Fibroblast of skin of right quadriceps (primary cell): ENCODE measurements around the gene FBXL13.
"Not testable (repeated sequence)": the region's sequence is repeated elsewhere in the genome, so short reads cannot be mapped to it uniquely, and the experiment has no call there.

Experiments
- DNase-seq: peaks from one replicate; pipeline ENCODE4 v3.0.0-alpha.2; 2013

The FBXL13 gene

DNA sequence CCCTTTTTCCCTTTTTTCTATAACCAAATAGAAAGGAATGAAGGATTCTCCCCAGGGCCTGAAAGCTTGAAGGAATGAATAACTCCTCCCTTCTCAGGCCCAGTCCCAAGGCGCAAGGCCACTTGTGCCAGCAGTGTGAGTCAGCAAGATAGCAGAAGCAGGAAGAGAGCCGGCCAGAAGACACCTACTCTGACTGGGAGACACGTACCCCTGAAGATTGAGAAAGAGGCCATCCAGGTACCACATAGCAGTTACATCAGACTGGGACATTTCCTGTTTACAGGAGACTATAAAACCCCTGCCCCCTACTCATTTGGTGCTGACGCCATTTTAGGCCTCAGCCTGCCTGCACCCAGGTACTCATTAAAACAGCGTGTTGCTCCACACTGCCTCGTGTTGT, 96.3 kb downstream of the FBXL13 start:
- DNase-seq: peak; percentile 47

DNA sequence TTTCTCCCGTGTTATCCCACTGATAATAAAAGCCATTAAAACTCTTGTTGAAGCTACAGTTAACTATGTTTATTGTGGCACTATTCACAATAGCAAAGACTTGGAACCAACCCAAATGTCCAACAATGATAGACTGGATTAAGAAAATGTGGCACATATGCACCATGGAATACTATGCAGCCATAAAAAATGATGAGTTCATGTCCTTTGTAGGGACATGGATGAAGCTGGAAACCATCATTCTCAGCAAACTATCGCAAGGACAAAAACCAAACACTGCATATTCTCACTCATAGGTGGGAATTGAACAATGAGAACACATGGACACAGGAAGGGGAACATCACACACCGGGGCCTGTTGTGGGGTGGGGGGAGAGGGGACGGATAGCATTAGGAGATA, 97.0 kb downstream of the FBXL13 start:
- DNase-seq: not testable (repeated sequence)

DNA sequence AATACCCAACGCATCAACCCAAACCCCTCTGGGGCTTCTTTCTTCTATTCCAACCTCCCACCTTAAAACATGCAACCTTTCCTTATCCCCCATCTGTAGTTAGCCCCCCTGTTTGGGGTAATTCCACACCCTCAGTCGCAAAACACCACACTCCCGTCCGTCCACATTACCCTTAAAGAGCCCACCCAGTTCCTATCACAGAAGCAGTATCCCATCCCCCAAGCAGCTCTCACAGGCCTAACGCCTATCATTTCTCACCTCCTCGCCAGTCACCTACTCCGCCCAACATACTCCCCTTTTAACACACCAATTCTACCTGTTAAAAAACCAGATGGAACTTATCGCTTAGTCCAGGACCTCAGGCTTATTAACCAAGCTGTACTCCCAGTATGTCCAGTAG, 98.1 kb downstream of the FBXL13 start:
- DNase-seq: no peak

DNA sequence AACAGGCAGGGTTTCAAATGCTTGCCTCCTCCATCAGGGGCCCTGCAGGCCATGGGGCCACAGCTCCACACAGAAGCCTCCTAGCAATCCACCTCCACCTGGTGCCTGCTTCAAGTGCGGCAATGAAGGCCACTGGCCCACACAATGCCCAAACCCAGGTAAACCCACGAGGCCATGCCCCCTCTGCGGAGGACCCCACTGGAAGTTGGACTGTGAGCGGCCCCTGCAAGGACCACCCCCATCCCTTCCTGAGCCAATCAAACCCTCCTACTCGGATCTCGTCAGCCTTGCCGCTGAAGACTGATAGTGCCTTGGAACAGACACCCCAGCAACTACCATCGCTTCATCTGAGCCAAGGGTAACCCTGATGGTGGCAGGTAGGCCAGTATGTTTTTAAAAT, 98.7 kb downstream of the FBXL13 start:
- no peak for DNase-seq

DNA sequence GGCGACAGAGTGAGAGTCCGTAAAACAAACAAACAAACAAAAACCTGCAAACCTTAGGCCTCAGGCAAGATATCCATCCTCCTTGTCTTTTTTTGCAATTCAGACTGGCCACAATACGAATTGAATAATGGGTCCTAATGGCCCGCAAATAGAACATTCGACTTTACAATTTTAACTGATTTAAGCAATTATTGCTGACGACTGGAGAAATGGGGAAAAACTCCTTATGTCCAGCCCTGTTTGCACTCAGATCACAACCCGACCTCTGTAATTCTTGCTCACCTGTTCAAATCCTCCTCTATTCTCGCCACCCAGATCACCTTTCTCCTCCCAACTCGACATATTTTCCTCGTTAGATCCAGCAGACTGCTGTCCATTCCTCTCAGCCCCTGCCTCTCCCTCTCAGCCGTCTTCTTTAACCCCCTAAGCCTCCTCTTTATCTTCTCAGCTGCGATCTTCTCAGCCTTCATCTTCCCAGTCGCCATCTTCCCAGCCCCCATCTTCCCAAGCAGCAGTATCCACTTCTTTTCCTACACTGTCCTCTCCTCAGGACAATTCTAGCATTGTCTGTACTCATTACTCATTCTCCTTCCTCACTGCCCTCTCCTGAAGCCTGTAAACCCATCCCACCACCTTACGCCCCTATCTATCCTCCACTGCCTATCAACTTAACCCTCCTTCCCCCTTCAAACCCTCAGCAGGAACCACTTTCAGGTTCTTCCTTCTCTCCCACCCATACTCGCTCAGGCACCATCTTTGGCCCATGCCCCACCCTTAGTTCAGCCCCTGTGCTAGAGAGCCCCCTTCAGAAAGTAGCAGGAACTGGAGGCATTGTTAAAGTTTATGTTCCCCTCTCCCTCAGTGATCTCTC, 100.0 kb downstream of the FBXL13 start:
- DNase-seq: no peak

DNA sequence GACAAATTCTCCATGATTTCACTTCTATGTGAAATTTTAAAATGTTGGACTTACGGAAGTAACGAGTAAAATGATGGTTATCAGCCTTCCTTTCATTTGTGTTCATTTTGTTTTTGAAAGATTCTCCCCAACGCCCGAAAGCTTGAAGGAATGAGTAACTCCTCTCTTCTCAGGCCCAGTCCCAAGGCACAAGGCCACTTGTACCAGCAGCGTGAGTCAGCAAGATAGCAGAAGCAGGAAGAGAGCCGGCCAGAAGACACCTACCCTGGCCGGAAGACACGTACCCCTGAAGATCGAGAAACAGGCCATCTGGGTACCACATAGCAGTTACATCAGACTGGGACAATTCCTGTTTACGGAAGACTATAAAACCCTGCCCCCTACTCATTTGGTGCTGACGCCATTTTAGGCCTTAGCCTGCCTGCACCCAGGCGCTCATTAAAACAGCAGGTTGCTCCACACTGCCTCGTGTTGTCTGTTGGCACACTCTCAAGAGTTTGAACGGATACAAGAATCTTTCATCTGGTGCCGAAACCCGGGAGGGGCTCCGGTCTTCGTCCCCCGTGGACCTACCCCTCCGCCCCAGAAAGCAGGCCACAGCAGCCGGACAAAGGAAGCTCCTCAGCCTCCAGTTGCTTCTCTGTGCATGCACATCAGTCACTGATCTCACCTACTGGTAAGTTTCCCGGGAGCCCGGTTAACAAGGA, 101.3 kb downstream of the FBXL13 start:
- DNase-seq: no peak

DNA sequence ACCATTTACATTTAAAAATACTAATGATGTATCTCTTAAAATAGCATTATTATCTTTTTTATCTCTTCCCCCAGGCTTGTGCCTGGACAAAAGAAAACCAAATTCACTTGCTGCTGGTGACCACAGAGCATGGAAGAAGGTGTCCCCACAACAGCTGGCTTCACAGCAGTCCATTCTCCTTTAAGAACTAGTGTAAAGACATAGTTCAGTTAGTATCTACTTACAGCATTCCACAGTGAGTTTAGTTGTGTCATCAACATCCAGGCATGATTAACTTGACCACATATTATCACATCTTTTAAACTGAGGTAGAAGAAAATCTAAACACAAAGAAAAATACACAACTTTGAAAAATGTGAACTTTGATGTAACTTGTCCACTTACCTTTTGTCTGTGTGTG, 106.8 kb downstream of the FBXL13 start:
- DNase-seq: peak; percentile 41

DNA sequence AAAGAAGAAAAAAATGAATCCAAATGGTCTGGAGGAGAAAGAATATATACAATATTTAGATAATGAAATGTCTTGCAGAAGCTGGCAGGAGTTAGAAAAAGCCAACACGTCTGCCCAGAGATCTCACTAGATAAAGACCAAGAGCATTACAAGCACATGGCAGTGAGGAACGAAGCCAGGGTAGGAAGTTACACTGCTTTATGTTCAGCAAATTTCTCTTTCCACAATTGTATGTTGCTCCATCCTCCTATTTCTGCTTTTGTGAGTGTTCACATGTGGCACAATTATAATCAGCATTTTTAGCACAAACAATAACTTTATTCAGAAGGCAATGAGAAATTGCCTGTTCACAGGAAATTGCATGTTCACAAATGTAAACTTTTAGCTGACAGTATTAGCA, 108.1 kb downstream of the FBXL13 start:
- DNase-seq: no peak

DNA sequence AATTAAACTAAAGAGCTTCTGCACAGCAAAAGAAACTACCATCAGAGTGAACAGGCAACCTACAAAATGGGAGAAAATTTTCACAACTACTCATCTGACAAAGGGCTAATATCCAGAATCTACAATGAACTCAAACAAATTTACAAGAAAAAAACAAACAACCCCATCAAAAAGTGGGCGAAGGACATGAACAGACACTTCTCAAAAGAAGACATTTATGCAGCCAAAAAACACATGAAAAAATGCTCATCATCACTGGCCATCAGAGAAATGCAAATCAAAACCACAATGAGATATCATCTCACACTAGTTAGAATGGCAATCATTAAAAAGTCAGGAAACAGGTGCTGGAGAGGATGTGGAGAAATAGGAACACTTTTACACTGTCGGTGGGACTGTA, 112.6 kb downstream of the FBXL13 start:
- not testable (repeated sequence) for DNase-seq

DNA sequence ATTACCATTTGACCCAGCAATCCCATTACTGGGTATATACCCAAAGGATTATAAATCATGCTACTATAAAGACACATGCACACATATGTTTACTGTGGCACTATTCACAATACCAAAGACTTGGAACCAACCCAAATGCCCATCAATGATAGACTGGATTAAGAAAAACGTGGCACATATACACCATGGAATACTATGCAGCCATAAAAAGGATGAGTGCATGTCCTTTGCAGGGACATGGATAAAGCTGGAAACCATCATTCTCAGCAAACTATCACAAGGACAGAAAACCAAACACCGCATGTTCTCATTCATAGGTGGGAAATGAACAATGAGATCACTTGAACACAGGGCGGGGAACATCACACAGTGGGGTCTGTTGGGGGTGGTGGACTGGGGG, 116.6 kb downstream of the FBXL13 start:
- DNase-seq: not testable (repeated sequence)

DNA sequence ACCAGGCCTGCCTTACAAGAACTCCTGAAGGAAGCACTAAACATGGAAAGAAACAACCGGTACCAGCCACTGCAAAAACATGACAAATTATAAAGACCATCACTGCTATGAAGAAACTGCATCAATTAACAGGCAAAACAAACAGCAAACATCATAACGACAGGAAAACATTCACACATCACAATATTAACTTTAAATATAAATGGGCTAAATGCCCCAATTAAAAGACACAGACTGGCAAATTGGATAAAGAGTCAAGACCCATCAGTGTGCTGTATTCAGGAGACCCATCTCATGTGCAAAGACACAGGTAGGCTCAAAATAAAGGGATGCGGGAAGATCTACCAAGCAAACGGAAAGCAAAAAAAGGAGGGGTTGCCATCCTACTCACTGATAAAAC, 120.2 kb downstream of the FBXL13 start:
- not testable (repeated sequence) for DNase-seq

DNA sequence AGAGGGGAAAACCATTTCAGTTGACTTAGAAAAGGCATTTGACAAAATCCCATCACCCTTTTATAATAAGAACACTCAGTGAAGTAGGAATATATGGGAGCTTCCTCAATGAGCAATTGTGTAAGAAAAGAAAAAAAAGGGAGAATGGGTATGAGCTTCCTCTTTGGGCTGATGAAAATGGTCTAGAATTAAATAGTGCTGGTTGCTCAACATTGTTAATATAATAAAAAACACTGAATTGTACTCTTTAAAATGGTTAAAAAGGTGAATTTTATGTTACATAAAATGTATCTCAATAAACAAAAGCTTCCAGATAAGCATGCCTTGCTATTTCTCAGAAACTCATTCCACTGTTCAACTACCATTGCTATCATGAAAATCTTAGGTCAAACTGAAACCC, 121.2 kb downstream of the FBXL13 start:
- DNase-seq: no peak

DNA sequence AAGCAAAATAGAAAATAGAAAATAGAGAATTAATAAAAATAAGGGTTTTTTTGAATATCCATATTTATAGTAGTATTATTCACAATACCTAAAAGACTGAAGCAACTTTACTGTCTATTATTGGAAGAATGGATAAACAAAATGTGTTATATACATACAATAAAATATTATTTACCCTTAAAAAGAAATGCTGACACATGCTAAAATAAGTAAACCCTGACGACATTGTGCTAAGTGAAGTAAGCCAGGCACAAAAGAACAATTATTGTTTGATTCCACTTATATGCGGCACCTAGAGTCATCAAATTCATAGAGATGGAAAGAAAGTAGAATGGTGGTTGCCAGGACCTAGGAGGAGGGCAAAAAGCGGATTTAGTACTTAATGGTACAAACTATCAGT, 122.8 kb downstream of the FBXL13 start:
- no peak for DNase-seq

DNA sequence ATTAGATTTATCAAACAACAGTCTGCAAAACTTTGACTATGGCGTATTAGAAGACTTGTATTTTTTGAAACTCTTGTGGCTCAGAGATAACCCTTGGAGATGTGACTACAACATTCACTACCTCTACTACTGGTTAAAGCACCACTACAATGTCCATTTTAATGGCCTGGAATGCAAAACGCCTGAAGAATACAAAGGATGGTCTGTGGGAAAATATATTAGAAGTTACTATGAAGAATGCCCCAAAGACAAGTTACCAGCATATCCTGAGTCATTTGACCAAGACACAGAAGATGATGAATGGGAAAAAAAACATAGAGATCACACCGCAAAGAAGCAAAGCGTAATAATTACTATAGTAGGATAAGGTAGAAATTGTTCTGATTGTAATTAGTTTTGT, 130.4 kb downstream of the FBXL13 start:
- no peak for DNase-seq

DNA sequence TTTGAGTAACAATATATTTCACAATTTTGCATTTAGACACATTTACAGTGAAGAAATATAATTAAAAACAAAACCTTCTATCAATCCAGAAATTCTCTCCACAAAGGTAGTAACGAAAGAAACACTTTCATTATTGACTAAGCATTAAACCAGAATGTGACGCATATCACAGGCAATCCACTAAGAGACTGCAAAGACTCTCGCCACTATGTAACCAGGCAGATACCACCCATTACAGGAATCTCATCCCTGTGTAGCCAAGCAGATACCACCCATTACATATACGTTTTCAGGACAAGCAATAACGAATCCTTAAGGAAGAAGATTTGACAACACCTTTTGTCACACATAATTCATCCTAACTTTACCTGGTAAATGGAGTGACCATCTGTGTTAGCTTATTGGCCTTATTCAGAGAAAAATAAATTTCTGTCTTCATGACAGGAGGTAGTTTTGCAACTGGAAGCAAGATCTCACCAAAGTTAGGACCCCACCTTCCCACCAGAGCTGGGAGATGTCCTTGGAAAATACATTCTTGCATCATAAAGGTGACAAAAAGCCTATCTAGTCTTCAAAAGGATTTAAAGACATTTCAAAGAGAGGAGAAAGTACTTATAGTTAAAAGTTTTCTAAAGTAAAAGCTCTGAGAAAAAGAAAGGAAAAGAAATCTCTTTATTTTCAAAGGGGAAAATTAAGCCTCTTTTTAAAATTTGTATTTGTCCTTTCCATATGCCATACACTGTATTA, 131.0 kb downstream of the FBXL13 start:
- DNase-seq: no peak

DNA sequence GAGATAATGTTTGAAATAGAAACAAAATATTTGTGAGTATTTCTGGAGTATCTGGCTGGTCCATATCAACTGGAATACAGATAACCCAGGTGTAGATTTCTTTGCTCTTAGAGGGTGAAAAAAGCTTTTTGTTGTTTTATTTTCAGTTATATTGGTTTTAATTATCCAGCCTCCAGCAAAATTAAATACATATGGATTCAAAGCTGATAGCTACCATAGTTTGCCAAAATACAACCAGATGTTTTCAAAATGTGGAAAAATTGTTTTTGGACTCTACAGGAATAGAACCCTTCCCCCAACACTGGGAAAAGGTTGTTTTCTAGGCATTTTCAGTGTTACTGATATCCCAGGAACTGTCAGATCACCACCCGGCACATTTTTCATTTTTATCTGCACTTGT, 131.7 kb downstream of the FBXL13 start:
- DNase-seq: peak; percentile 21

DNA sequence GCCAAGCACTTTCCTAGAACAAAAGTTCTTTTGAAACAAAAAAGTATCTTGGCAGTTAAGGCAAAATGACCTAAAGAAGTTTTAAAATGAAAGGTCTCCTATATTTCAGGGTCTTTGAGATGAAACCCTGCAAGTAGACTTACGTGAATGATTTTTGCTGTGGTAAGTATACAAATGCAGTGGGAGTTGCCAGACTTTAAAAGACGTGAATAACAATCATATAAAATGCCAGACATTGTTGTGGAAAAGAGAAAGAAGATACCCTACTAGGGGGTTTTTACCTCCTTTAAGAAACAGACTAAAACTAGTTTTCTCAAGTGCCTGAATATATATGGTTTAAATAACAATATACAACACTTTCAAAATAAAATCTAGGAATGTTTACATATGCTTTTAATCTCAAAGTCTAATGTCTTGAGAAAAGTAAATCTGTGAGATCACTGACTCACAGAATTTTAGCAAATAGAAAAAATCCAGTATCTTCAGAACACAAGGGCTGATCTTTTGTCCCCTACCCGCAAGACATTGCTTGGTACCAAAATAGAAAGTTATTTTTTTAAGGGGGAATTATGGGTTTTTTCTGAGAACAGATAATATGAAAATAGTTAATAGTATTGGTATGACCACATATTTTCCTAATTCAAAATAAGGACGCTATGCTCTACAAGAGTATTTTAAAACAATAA, 132.3 kb downstream of the FBXL13 start:
- peak; percentile 22 for DNase-seq

DNA sequence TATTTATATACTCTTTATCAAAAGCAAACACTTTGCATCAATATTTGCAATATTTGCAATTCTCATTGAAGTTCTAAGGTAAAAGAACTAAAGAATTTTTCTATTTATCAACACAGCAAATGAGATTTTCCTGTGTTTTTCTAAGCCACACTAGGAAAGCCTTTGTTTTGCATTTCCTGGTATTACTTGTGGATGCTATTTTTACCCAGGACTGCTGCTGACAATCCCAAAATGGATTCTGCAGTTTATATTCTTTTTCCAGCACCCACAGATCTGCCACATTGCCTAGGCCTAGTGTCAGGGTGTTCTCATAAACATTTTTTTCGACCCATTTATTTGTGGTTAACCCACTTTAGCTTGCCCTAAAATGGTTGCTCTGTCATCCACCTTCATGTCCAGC, 135.9 kb downstream of the FBXL13 start:
- no peak for DNase-seq

DNA sequence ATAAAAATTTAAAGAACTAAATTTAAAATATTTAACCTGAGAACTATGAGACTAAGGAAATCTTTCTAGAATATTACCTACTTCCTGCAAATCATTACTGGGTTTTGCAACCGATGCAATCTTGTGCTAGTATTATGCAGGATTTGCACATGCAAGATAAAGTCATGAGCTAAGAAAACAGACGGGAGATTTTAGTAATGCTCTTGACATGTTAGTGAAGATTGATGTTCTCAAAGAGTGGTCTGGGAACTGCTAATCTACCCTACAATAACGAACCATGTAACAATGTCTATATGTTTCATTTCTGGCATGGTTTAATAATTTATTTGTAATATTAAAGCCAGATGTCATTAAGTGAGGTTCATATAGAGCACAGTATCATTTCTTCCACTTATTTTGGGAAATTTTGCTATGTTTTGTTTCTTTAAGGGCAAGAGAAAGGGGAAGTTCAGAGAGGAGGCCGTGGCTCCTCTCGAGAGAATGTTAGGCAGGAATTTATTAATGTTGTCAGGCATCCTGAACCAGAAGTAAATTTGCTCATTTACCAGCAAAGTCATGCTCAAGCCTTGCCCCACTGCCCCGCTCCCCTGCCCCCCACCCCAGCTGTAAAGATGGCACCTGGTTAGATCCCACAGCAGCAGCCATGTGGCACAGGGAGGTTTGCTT, 139.0 kb downstream of the FBXL13 start:
- DNase-seq: peak; percentile 74

DNA sequence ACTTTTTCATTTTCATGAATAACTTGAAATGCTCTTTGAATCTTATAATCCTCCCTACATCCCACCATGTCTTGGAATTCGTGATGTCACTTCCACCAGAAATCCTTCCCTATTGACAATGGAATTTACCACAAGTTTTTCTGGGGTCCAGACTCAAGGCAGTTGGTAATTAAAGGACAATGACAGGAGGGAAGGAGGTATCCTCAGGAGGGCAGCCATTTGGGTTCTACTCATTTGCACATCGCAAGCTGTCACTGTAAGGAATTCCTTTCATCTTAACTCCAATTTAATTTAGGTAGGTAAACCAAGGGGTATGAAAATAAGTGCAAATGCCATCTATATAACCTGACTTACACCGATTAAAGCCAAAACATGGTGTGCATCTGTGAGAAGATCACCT, 139.9 kb downstream of the FBXL13 start:
- peak; percentile 38 for DNase-seq

DNA sequence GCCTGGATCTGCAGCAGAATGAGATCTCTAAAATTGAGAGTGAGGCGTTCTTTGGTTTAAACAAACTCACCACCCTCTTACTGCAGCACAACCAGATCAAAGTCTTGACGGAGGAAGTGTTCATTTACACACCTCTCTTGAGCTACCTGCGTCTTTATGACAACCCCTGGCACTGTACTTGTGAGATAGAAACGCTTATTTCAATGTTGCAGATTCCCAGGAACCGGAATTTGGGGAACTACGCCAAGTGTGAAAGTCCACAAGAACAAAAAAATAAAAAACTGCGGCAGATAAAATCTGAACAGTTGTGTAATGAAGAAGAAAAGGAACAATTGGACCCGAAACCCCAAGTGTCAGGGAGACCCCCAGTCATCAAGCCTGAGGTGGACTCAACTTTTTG, 140.4 kb downstream of the FBXL13 start:
- DNase-seq: no peak

DNA sequence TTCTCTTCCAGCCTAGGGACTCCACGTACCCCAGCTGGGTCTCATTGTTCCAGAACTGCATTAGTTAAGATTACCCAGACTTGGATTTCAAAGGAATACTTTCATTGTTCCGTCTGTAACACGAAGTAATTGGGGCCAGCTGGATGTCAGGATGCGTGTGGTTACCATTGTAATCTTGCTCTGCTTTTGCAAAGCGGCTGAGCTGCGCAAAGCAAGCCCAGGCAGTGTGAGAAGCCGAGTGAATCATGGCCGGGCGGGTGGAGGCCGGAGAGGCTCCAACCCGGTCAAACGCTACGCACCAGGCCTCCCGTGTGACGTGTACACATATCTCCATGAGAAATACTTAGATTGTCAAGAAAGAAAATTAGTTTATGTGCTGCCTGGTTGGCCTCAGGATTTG, 140.8 kb downstream of the FBXL13 start:
- peak; percentile 92 for DNase-seq

DNA sequence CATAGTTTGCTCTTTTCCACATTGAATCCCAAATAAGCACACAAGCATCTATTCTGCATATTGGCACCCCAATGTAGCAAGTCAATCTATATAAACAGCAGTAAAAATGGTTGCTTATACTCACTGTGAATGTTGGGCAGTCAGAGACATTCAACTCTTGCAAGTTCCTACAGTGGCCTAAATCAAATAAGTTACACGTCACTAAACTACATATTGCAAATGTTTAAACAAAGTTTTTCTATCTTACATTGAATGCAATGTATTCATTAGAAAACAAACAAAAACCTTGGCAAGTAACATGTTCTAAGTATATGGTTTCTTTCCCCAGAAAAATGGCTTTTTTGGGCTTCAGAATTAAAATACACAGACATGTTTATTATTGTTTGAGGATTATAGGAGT, 142.8 kb downstream of the FBXL13 start:
- DNase-seq: no peak
